Hepatocyte (in vitro differentiated cells): ENCODE data around the gene ST6GALNAC2.

Experiments used
- EZH2phosphoT487 ChIP-seq: fragments of 200-600 bp; sonication (generic); IDR thresholded peaks from one replicate; pipeline ENCODE4 v1.6.1; 2018; ENCODE audit warnings: antibody characterized with exemption, mild to moderate bottlenecking, low read depth, moderate library complexity; ENCODE audit not compliant: unreplicated experiment, severe bottlenecking
- TF ChIP-seq, protein P1 (sequence below): fragments of 200-600 bp; sonication (generic); IDR thresholded peaks from 2 replicates; pipeline ENCODE4 v1.5.1; 2016; ENCODE audit warnings: antibody characterized with exemption, mild to moderate bottlenecking; ENCODE audit not compliant: poor library complexity

DNA sequence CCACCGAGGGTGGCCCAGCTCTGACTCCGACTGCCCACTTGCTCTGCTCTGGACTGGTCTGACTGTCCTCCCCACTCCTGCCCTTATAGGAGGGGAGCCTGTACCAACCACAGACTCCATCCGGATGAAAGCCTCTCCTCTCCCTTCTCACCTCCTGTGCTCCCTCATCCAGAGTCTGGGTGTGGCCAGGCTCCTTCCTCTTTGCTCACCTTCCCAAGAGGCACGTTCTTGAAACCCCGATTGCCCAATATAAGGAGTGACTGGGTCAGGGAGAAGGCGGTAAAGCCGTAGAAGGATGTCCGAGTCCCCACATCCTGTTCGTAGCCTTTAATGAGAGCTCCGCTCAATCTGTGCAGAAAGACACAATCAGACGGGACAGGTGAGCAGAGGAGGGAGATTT is 40.8 kb upstream of the ST6GALNAC2 start:
- TF ChIP-seq, protein P1, sequence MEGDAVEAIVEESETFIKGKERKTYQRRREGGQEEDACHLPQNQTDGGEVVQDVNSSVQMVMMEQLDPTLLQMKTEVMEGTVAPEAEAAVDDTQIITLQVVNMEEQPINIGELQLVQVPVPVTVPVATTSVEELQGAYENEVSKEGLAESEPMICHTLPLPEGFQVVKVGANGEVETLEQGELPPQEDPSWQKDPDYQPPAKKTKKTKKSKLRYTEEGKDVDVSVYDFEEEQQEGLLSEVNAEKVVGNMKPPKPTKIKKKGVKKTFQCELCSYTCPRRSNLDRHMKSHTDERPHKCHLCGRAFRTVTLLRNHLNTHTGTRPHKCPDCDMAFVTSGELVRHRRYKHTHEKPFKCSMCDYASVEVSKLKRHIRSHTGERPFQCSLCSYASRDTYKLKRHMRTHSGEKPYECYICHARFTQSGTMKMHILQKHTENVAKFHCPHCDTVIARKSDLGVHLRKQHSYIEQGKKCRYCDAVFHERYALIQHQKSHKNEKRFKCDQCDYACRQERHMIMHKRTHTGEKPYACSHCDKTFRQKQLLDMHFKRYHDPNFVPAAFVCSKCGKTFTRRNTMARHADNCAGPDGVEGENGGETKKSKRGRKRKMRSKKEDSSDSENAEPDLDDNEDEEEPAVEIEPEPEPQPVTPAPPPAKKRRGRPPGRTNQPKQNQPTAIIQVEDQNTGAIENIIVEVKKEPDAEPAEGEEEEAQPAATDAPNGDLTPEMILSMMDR: no peak
- TF ChIP-seq EZH2phosphoT487: no peak
